ENCODE results near the gene TULP3.

The TULP3 gene

GRCh38 chr12:2877047-2877952, 13.4 kb upstream of the TULP3 start, which contains the start of the genes FOXM1 and RHNO1:
FOXM1 (minus strand) TSS chr12:2877174; CDS start chr12:2874478, 2,696 bp downstream.
RHNO1 (plus strand) TSS chr12:2877223; CDS start chr12:2885367, 8,144 bp downstream.
- peak; percentile 94 for DNase-seq (ENCODE audit: low spot score)

- DNase-seq (ENCODE audit: low spot score) = no peak
Measured at GRCh38 chr12:2877953-2878732, 12.5 kb upstream of the TULP3 start.

- DNase-seq (ENCODE audit: low spot score) = no peak
Measured at GRCh38 chr12:2879853-2880252, 10.8 kb upstream of the TULP3 start.

GRCh38 chr12:2884810-2885209, 5.9 kb upstream of the TULP3 start:
- DNase-seq (ENCODE audit: low spot score) = no peak

GRCh38 chr12:2886768-2887450, 3.8 kb upstream of the TULP3 start:
- DNase-seq (ENCODE audit: low spot score) = no peak

- no peak for DNase-seq (ENCODE audit: low spot score)
Measured at GRCh38 chr12:2890001-2890387, 697 bp upstream of the TULP3 start.

- DNase-seq (ENCODE audit: low spot score) = peak; percentile 83
Measured at GRCh38 chr12:2891240-2892053, 756 bp downstream of the TULP3 start.

DNA sequence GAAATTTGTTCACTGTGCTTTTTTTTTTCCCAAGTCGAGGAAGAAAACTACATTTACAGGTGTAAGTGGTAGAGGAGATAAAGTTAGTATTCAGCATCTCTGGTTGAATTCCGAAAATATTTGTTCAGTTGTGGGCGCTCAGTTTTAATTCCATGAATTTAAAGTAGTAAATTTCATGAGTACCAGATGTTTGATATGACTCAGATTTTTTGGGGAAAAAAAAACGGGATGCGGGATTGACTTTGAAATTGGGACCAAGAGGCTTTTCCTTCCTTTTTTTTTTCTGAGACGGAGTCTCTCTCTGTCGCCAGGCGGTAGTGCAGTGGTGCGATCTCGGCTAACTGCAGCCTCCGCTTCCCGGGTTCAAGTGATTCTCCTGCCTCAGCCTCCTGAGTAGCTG, 1.6 kb downstream of the TULP3 start:
- DNase-seq (ENCODE audit: low spot score) = no peak

GRCh38 chr12:2893007-2893406, 2.3 kb downstream of the TULP3 start:
- no peak for DNase-seq (ENCODE audit: low spot score)

GRCh38 chr12:2895051-2895451, 4.4 kb downstream of the TULP3 start:
- no peak for DNase-seq (ENCODE audit: low spot score)

GRCh38 chr12:2895511-2895910, 4.8 kb downstream of the TULP3 start:
- DNase-seq (ENCODE audit: low spot score) = no peak

DNA sequence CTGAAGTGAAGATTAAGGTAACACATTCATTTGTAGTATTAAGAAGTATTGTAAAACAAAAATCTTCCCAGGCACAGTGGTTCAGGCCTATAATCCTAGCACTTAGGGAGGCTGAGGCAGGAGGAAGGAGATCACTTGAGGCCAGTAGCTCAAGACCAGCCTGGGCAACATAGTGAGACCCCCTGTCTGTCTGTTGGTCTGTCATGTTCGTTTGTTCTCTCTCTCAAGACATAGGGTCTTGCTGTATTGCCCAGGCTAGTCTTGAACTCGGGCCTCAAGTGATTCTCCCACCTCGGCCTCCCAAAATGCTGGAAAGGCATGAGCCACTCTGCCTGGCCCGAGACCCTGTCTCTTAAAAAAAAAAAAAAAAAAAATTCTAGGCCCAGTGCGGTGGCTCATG, 6.7 kb downstream of the TULP3 start:
- no peak for DNase-seq (ENCODE audit: low spot score)

- no peak for DNase-seq (ENCODE audit: low spot score)
Measured at GRCh38 chr12:2900642-2901041, 10.0 kb downstream of the TULP3 start.

GRCh38 chr12:2902272-2902880, 11.7 kb downstream of the TULP3 start:
- no peak for DNase-seq (ENCODE audit: low spot score)

DNA sequence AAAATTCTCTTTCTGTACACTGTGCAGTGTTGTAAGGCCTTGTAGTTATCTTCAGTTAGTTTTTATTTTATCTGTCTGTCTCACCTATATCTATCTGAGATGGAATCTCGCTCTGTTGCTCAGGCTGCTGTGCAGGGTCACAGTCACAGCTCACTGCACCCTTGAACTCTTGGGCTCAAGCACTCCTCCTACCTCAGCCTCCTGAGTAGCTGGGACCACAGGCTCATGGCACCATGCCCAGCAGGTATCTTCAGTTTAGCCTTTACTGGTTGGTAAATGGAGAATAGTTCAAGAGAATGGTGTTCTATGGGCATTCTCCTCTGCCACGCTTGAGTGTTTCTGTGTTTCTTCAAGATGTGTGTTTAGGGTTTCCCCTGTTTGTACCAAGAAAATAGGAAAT, 13.6 kb downstream of the TULP3 start:
- DNase-seq (ENCODE audit: low spot score) = no peak

DNA sequence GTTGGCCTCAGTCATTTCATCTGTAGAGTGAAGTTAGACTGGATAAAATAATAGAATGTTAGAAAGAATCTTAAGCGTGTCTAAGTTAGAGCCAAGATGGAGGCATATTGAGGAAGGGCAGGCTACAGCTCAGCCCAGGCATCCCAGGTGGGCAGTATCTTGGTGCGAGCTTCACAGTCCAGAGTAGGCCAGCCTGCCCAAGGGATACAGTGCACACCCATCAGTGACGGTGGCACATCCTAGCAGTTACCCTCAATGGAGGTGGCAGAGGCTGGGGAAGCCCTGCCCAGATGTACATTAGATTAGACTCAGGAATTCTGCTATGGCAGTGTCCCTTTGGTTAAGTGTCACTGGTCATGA, 21.5 kb downstream of the TULP3 start:
- no peak for DNase-seq (ENCODE audit: low spot score)

GRCh38 chr12:2919249-2919648, 28.6 kb downstream of the TULP3 start:
- DNase-seq (ENCODE audit: low spot score) = no peak

GRCh38 chr12:2922329-2922728, 31.6 kb downstream of the TULP3 start:
- no peak for DNase-seq (ENCODE audit: low spot score)

- no peak for DNase-seq (ENCODE audit: low spot score)
Measured at GRCh38 chr12:2923057-2923456, 32.4 kb downstream of the TULP3 start.

GRCh38 chr12:2924019-2924418, 33.3 kb downstream of the TULP3 start:
- no peak for DNase-seq (ENCODE audit: low spot score)

- no peak for DNase-seq (ENCODE audit: low spot score)
Measured at GRCh38 chr12:2925322-2925995, 34.8 kb downstream of the TULP3 start.

Measured in left forelimb (tissue), 1 donor.